Esophagus muscularis mucosa (tissue), 4 donors: ENCODE data around the gene DGKB. TPM values are rescaled to one million over a fixed set of nuclear protein-coding genes. Genes with fewer than 3 reads are reported as not detected.

Source experiments
- DNase-seq: peaks from one replicate; pipeline ENCODE4 v3.0.0-alpha.2; 2017; ENCODE audit errors: extremely low spot score
- H3K27ac ChIP-seq, 4 donors: fragments of 200-600 bp; sonication (generic); replicated peaks in 1 of 4; 1 replicate in 3 of 4; 2 replicates in 1 of 4; pipeline ENCODE4 v1.5.1; 2016 to 2019; ENCODE audit warnings: mild to moderate bottlenecking in 1 of 4
- H3K27me3 ChIP-seq, 4 donors: fragments of 200-600 bp; sonication (generic); one replicate each; pipeline versions ENCODE4 v1.5.1 to v1.6.0; 2016 to 2019
- H3K36me3 ChIP-seq, 4 donors: fragments of 200-600 bp; sonication (generic); one replicate each; pipeline ENCODE4 v1.5.1; 2016 to 2019
- H3K4me1 ChIP-seq, 4 donors: fragments of 200-600 bp; sonication (generic); one replicate each; pipeline ENCODE4 v1.5.1; 2016 to 2019
- H3K4me3 ChIP-seq, 4 donors: fragments of 200-600 bp; sonication (generic); 1 replicate in 2 of 4; 2 replicates in 2 of 4; pipeline ENCODE4 v1.5.1; 2016 to 2019; ENCODE audit warnings: mild to moderate bottlenecking in 4 of 4, moderate library complexity in 1 of 4
- H3K9me3 ChIP-seq, 4 donors: fragments of 200-600 bp; sonication (generic); 1 replicate in 3 of 4; 2 replicates in 1 of 4; pipeline ENCODE4 v1.5.1; 2016 to 2019
- EP300 ChIP-seq: sonication (generic); formaldehyde crosslinking; IDR thresholded peaks from one replicate; pipeline ENCODE4 v1.6.1; 2017; ENCODE audit warnings: antibody characterized with exemption
- POLR2A ChIP-seq: fragments of 450-650 bp; IDR thresholded peaks from one replicate; pipeline ENCODE4 v1.6.1; 2017; ENCODE audit warnings: antibody characterized with exemption, moderate library complexity, mild to moderate bottlenecking, low read depth
- POLR2AphosphoS5 ChIP-seq, 2 donors: sonication (generic); formaldehyde crosslinking; IDR thresholded peaks; one replicate each; pipeline ENCODE4 v1.6.1; 2017; ENCODE audit warnings: antibody characterized with exemption in 2 of 2
- WGBS: methylation state at CpG from one replicate; pipeline ENCODE4 v1.1.5; 2018; 5-methylcytosine and 5-hydroxymethylcytosine counted together
- intact Hi-C: fragments of 100-400 bp; cut with DNase I; formaldehyde crosslinking; loops from one replicate; pipeline ENCODE4 v1.15.1; 2023
- total RNA-seq, 4 donors: library from RNA; depleted of rRNA; stranded (reverse); fragments of >200 nt; gene quantifications; one replicate each; pipeline versions ENCODE4 v1.1.0 to v1.2.1, GENCODE V29; 2016
- TF ChIP-seq, protein P1 (sequence below), 3 experiments: fragments of 200-600 bp in 2 of 3; fragments of 450-650 bp in 1 of 3; sonication (generic) in 2 of 3; IDR thresholded peaks; one replicate each; pipeline ENCODE4 v1.5.1; 2017 to 2019; ENCODE audit warnings: antibody characterized with exemption in 3 of 3, mild to moderate bottlenecking in 2 of 3, moderate library complexity in 1 of 3

The DGKB gene
- total RNA-seq, 4 donors from 2014 or later: 10.4 to 18.5 (median 16.0) TPM

DNA sequence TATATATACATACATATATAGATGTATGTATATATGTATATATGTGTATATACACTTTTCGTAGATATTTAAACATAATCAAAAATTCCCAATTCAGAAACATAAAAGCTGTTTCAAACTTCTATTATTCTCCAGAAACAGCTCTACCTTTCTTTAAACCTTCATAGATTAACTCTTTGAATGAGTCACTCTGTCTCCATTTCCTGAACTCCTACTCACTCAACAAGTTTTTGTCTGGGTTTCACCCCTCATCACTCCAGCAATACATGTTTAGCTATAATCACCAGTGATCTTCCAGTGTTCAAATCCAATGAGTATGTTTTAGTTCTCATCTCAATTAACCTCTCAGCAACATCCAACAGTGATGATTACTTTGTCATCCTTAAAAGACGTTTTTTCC is 9.6 kb downstream of the DGKB start:
- TF ChIP-seq POLR2AphosphoS5 (IDR thresholded peaks at IDR 0.05): no peak
- no peak for TF ChIP-seq POLR2A
- TF ChIP-seq, protein P1, sequence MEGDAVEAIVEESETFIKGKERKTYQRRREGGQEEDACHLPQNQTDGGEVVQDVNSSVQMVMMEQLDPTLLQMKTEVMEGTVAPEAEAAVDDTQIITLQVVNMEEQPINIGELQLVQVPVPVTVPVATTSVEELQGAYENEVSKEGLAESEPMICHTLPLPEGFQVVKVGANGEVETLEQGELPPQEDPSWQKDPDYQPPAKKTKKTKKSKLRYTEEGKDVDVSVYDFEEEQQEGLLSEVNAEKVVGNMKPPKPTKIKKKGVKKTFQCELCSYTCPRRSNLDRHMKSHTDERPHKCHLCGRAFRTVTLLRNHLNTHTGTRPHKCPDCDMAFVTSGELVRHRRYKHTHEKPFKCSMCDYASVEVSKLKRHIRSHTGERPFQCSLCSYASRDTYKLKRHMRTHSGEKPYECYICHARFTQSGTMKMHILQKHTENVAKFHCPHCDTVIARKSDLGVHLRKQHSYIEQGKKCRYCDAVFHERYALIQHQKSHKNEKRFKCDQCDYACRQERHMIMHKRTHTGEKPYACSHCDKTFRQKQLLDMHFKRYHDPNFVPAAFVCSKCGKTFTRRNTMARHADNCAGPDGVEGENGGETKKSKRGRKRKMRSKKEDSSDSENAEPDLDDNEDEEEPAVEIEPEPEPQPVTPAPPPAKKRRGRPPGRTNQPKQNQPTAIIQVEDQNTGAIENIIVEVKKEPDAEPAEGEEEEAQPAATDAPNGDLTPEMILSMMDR (IDR thresholded peaks at IDR 0.05): no peak
- TF ChIP-seq EP300: no peak
- 67% methylated on average over 2 of the region's 2 CpGs for WGBS
- DNase-seq: no peak
- intact Hi-C loops: no loop called here
- H3K4me3 ChIP-seq: no peak overlapping the region
- peaks cover 0 to 35% (median 31%) of the 10 kb centered on the region in 4 donors for H3K4me1 ChIP-seq
- no peaks in the 10 kb centered on the region for H3K9me3 ChIP-seq
- no peak overlapping the region for H3K27ac ChIP-seq
- H3K36me3 ChIP-seq: no peaks in the 10 kb centered on the region
- no peaks in the 10 kb centered on the region for H3K27me3 ChIP-seq

DNA sequence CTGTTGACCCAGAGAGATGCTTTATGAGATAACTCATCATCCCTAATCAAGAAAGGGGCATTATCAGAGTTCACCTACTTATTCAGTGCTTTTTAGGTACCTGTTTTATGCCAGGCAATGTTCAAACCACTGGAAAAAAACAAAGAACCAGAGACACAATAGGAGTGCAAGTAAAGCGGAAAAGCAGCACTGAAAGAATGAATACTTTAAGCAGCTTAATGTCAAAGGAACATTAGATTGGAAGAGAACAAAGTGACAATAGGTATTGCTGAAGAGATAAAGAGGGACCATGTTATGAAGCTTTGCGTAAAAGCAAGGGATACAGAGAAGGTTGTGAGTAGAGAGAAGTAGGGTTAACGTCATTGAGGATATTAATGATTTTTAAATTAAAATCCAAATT is 11.3 kb downstream of the DGKB start:
- no peak overlapping the region for H3K27ac ChIP-seq
- H3K36me3 ChIP-seq: no peaks in the 10 kb centered on the region
- intact Hi-C loops: no loop called here
- no peaks in the 10 kb centered on the region for H3K27me3 ChIP-seq
- WGBS: 95% methylated on average over 3 of the region's 3 CpGs
- H3K4me3 ChIP-seq: no peak overlapping the region
- H3K9me3 ChIP-seq: no peaks in the 10 kb centered on the region
- DNase-seq: no peak
- TF ChIP-seq POLR2A: no peak
- TF ChIP-seq, protein P1 (IDR thresholded peaks at IDR 0.05): no peak
- peaks cover 0 to 43% (median 40%) of the 10 kb centered on the region in 4 donors for H3K4me1 ChIP-seq

DNA sequence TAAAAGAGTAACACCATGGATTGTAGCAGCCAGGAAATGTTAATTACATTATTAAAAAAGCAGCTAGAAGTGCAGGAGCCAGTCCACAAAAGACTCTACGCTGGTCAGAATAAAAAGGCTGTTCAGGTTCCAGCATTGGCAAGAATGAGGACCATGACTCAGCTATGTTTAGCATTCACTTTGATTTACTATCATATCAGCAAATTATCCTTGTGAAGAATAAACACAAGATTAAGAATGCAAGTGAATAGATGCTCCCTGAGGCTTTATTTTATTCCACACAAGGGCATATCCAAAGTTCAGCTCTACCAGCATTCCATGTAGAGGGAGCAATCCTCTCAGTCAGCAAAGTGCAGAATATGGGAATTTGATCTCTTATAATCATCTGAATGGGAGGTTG is 13.6 kb downstream of the DGKB start:
- H3K4me1 ChIP-seq: peaks cover 0 to 38% (median 28%) of the 10 kb centered on the region in 4 donors
- H3K27ac ChIP-seq: peak overlapping the region; percentile 55 to 74 (median 63)
- no peak for DNase-seq
- peak overlapping the region in 2 of 4 donors; percentile 1 to 28 for H3K4me3 ChIP-seq
- H3K9me3 ChIP-seq: no peaks in the 10 kb centered on the region
- intact Hi-C loops: no loop called here
- no peaks in the 10 kb centered on the region for H3K36me3 ChIP-seq
- TF ChIP-seq EP300 (no peak), POLR2A (no peak), POLR2AphosphoS5 (IDR thresholded peaks at IDR 0.05) (no peak)
- TF ChIP-seq, protein P1 (IDR thresholded peaks at IDR 0.05): no peak
- H3K27me3 ChIP-seq: no peaks in the 10 kb centered on the region
- WGBS: 17% methylated on average over 1 of the region's 1 CpG

DNA sequence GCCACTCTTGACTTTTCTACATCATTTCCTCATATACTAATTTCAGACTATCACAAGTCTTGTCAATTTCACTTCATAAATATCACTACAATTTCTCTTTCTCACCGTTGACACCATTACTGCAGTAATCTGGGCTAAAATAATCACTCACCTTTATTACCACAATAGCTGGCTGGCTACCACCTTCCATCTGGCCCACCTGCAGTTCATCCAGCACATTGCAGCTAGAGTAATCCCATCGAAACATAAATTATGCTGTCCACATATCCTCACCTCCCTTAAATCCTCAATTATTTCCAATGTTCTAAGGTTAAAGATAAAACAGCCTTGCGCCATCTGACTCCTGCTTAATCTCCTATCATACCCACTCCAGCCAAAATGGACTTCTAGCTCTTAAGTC is 16.0 kb downstream of the DGKB start:
- TF ChIP-seq, protein P1 (IDR thresholded peaks at IDR 0.05): no peak
- no peak for TF ChIP-seq EP300
- TF ChIP-seq POLR2A: no peak
- TF ChIP-seq POLR2AphosphoS5 (IDR thresholded peaks at IDR 0.05): no peak
- intact Hi-C loops: no loop called here
- Histone ChIP-seq H3K4me1 (peaks cover 0 to 43% (median 28%) of the 10 kb centered on the region in 4 donors), H3K27me3 (no peaks in the 10 kb centered on the region), H3K9me3 (no peaks in the 10 kb centered on the region), H3K27ac (peak overlapping the region; percentile 4 to 74 (median 63)), H3K36me3 (no peaks in the 10 kb centered on the region), H3K4me3 (no peak overlapping the region)
- WGBS: 75% methylated on average over 3 of the region's 3 CpGs
- DNase-seq: no peak

DNA sequence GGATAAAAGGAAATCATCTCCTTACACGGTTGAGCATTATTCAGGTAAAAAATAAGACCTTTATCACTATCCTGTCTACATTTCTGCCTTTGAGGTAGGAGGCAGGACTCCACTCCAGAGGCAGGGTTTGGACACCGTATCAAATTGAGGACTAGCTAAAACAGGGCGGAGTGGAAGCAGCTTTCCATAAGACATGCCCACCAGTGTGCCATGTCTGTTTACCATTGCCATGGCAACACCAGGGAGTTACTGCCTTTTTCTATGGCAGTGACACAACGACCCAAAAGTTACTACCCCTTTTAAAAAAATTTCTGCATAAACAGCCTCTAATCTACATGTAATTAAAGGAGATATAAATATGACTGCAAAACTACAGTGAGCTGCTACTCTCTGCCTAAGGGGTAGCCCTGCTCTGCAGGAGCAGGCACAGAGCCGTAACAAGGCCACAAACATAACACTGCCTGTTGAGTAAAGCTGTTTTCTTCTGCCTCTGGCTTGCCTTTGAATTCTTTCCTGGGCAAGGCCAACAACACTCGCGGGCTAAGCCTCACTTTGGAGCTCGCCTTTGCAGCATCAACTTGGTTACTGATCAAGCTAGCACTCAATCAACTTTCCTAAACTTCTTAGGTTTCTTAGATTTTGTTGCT is 26.5 kb downstream of the DGKB start:
- Histone ChIP-seq H3K27ac (peak overlapping the region in 1 of 4 donors; percentile 31), H3K4me1 (peaks cover 0 to 29% (median 17%) of the 10 kb centered on the region in 4 donors), H3K27me3 (no peaks in the 10 kb centered on the region), H3K36me3 (no peaks in the 10 kb centered on the region), H3K9me3 (no peaks in the 10 kb centered on the region), H3K4me3 (no peak overlapping the region)
- TF ChIP-seq, protein P1 (IDR thresholded peaks at IDR 0.05): no peak
- TF ChIP-seq POLR2AphosphoS5 (IDR thresholded peaks at IDR 0.05) (no peak), EP300 (no peak), POLR2A (no peak)
- intact Hi-C loops: no loop called here
- no peak for DNase-seq
- WGBS: 74% methylated on average over 8 of the region's 8 CpGs
